HCT116 (cell line): ENCODE results near the gene SHISA7. TPM values are rescaled to one million over a fixed set of nuclear protein-coding genes. Genes with fewer than 3 reads are reported as not detected.

Experiments
- ATAC-seq: fragments of 200-7000 bp; cut with Tn5 transposase; 2 replicates; pipeline ENCODE4 v1.9.1; 2020; ENCODE audit warnings: mild to moderate bottlenecking, moderate library complexity
- BruUV-seq: library from RNA; stranded (reverse); fragments of 400-500 nt; replicated peaks from 2 replicates; lab custom pipeline; 2021; lab: Mats Ljungman, UMichigan
- CTCF ChIA-PET: fragments of 300-600 bp; sonication (Branson Sonifier 250); formaldehyde crosslinking; loops from one replicate; lab custom pipeline; 2021; ENCODE audit warnings: antibody characterized with exemption; lab: Charles Lee
- POLR2A ChIA-PET: fragments of 300-600, 350-600 bp; sonication (Branson Sonifier 250); formaldehyde crosslinking; loops from one replicate; lab custom pipeline; 2021; ENCODE audit warnings: antibody characterized with exemption; lab: Charles Lee
- RAD21 ChIA-PET, 2 experiments: fragments of 300-600 bp; sonication (Branson Sonifier 250); formaldehyde crosslinking; loops; one replicate each; lab custom pipeline; 2023; ENCODE audit warnings: low total read pairs in 2 of 2; ENCODE audit not compliant: uncharacterized antibody in 2 of 2, unreplicated experiment in 2 of 2, low non-redundant PET in 1 of 2; lab: Charles Lee
- DNase-seq: peaks from one replicate; pipeline ENCODE4 v3.0.0-alpha.2; 2010; ENCODE audit warnings: low read depth, low spot score
- H2AFZ ChIP-seq: fragments of 200-600 bp; shearing (Covaris generic), sonication (generic); 2 replicates; pipeline ENCODE4 v1.6.1; 2017; ENCODE audit warnings: low read depth, mixed run types, mixed read lengths, antibody characterized with exemption, low read length; ENCODE audit not compliant: poor library complexity, severe bottlenecking
- H3K27ac ChIP-seq: 2 replicates; pipeline ENCODE4 v1.5.1; 2012; ENCODE audit warnings: low read depth, low read length
- H3K27me3 ChIP-seq: fragments of 200-600 bp; sonication (generic); 2 replicates; pipeline ENCODE4 v1.6.1; 2016; ENCODE audit warnings: mixed run types, low read length, mixed read lengths; ENCODE audit not compliant: insufficient read depth
- H3K36me3 ChIP-seq, 2 experiments: fragments of 200-500 bp in 1 of 2; fragments of 200-600 bp in 1 of 2; sonication (Bioruptor generic) in 1 of 2; sonication (generic) in 1 of 2; 2 replicates each; pipeline versions ENCODE4 v1.5.1 to v1.6.1; 2014 to 2016; ENCODE audit warnings: low read length in 2 of 2, inconsistent platforms in 1 of 2, mixed read lengths in 1 of 2, mixed run types in 1 of 2; ENCODE audit not compliant: insufficient read depth in 2 of 2, control insufficient read depth in 1 of 2
- H3K4me1 ChIP-seq, 2 experiments: fragments of 200-600 bp in 1 of 2; sonication (generic) in 1 of 2; 2 replicates each; pipeline versions ENCODE4 v1.5.1 to v1.6.1; 2012 to 2017; ENCODE audit warnings: low read length in 2 of 2, inconsistent platforms in 1 of 2, mild to moderate bottlenecking in 1 of 2, mixed read lengths in 1 of 2, mixed run types in 1 of 2, moderate library complexity in 1 of 2; ENCODE audit not compliant: insufficient read depth in 2 of 2, control insufficient read depth in 1 of 2
- H3K4me2 ChIP-seq: fragments of 200-600 bp; sonication (generic); 2 replicates; pipeline ENCODE4 v1.6.1; 2017; ENCODE audit warnings: mixed run types, low read length, mixed read lengths
- H3K4me3 ChIP-seq, 2 experiments: fragments of 200-600 bp in 1 of 2; sonication (generic) in 1 of 2; replicated peaks in 1 of 2; 2 replicates each; pipeline ENCODE4 v1.5.1; 2011 to 2016; ENCODE audit warnings: low read length in 2 of 2, control low read depth in 1 of 2, low read depth in 1 of 2, mild to moderate bottlenecking in 1 of 2, mixed read lengths in 1 of 2, mixed run types in 1 of 2
- H3K79me2 ChIP-seq: fragments of 200-600 bp; sonication (generic); 2 replicates; pipeline ENCODE4 v1.6.1; 2017; ENCODE audit warnings: mild to moderate bottlenecking, mixed run types, low read length, moderate library complexity, mixed read lengths; ENCODE audit not compliant: insufficient read depth
- H3K9ac ChIP-seq: fragments of 200-600 bp; sonication (generic); 2 replicates; pipeline ENCODE4 v1.6.1; 2016; ENCODE audit warnings: low read length, mixed read lengths
- H3K9me2 ChIP-seq: fragments of 200-600 bp; sonication (generic), shearing (Covaris generic); 2 replicates; pipeline ENCODE4 v1.6.1; 2017; ENCODE audit warnings: mixed run types, mild to moderate bottlenecking, moderate library complexity; ENCODE audit not compliant: insufficient read depth
- H3K9me3 ChIP-seq, 2 experiments: fragments of 200-500 bp in 1 of 2; fragments of 200-600 bp in 1 of 2; sonication (Bioruptor generic) in 1 of 2; sonication (generic) in 1 of 2; 2 replicates each; pipeline ENCODE4 v1.6.1; 2014 to 2017; ENCODE audit warnings: low read length in 2 of 2, mixed read lengths in 2 of 2, inconsistent platforms in 1 of 2, low read depth in 1 of 2, mild to moderate bottlenecking in 1 of 2, mixed run types in 1 of 2, moderate library complexity in 1 of 2; ENCODE audit not compliant: control insufficient read depth in 1 of 2, insufficient read depth in 1 of 2
- H4K20me1 ChIP-seq: fragments of 200-600 bp; sonication (generic), shearing (Covaris generic); 2 replicates; pipeline ENCODE4 v1.6.1; 2017; ENCODE audit warnings: mixed run types, mild to moderate bottlenecking, moderate library complexity; ENCODE audit not compliant: insufficient read depth
- CBX3 ChIP-seq: IDR thresholded peaks from 2 replicates; pipeline ENCODE4 v1.6.1; 2012; ENCODE audit warnings: low read depth
- CEBPB ChIP-seq: IDR thresholded peaks from 2 replicates; pipeline ENCODE4 v1.6.1; 2012; ENCODE audit warnings: low read depth
- ELF1 ChIP-seq: IDR thresholded peaks from 2 replicates; pipeline ENCODE4 v1.6.1; 2012; ENCODE audit warnings: low read depth, borderline replicate concordance
- EZH2 ChIP-seq: fragments of 200-600 bp; sonication (generic); IDR thresholded peaks from 2 replicates; pipeline ENCODE4 v1.6.1; 2017; ENCODE audit warnings: antibody characterized with exemption, mixed run types
- EZH2phosphoT487 ChIP-seq: fragments of 200-600 bp; IDR thresholded peaks from 2 replicates; pipeline ENCODE4 v1.6.1; 2018; ENCODE audit warnings: antibody characterized with exemption, borderline replicate concordance
- FOSL1 ChIP-seq: IDR thresholded peaks from 2 replicates; pipeline ENCODE4 v1.6.1; 2012; ENCODE audit warnings: low read depth
- JUND ChIP-seq: IDR thresholded peaks from 2 replicates; pipeline ENCODE4 v1.6.1; 2012
- POLR2AphosphoS5 ChIP-seq: IDR thresholded peaks from 2 replicates; pipeline ENCODE4 v1.6.1; 2011; ENCODE audit warnings: mild to moderate bottlenecking, low read depth, low read length, moderate library complexity
- RAD21 ChIP-seq: IDR thresholded peaks from 2 replicates; pipeline ENCODE4 v1.6.1; 2012; ENCODE audit warnings: low read depth, mild to moderate bottlenecking
- SIN3A ChIP-seq: IDR thresholded peaks from 2 replicates; pipeline ENCODE4 v1.6.1; 2012; ENCODE audit warnings: low read depth
- SP1 ChIP-seq: IDR thresholded peaks from 2 replicates; pipeline ENCODE4 v1.6.1; 2012; ENCODE audit warnings: low read depth
- SRF ChIP-seq: IDR thresholded peaks from 2 replicates; pipeline ENCODE4 v1.6.1; 2012; ENCODE audit warnings: low read depth
- TCF7L2 ChIP-seq: IDR thresholded peaks from 2 replicates; pipeline ENCODE4 v1.7.0; 2011; ENCODE audit warnings: borderline replicate concordance, inconsistent platforms; ENCODE audit not compliant: insufficient read depth, insufficient read length; ENCODE audit errors: extremely low read depth
- YY1 ChIP-seq: IDR thresholded peaks from 2 replicates; pipeline ENCODE4 v1.6.1; 2011; ENCODE audit warnings: low read length, low read depth, moderate library complexity, mild to moderate bottlenecking; ENCODE audit not compliant: insufficient replicate concordance; ENCODE audit errors: extremely low read depth
- ZFX ChIP-seq: fragments of 450-650 bp; IDR thresholded peaks from 2 replicates; pipeline ENCODE4 v1.6.1; 2017
- ZNF274 ChIP-seq: fragments of 200-500 bp; sonication (Bioruptor generic); IDR thresholded peaks from 2 replicates; pipeline ENCODE4 v1.6.1; 2014; ENCODE audit warnings: mild to moderate bottlenecking, low read depth, low read length, inconsistent platforms
- intact Hi-C: fragments of 100-400 bp; cut with micrococcal nuclease; formaldehyde crosslinking; loops from 2 replicates; pipeline ENCODE4 v1.10.0; 2022
- total RNA-seq: library from RNA; stranded (reverse); gene quantifications from one replicate; pipeline ENCODE4 v1.2.1, GENCODE V29; 2021; ENCODE audit not compliant: unreplicated experiment
- TF ChIP-seq, protein P1 (sequence below): IDR thresholded peaks from 2 replicates; pipeline ENCODE4 v1.6.1; 2012
- TF ChIP-seq, protein P2 (sequence below): IDR thresholded peaks from 2 replicates; pipeline ENCODE4 v1.6.1; 2012
- TF ChIP-seq, protein P3 (sequence below): IDR thresholded peaks from 2 replicates; pipeline ENCODE4 v1.6.1; 2011; ENCODE audit warnings: mild to moderate bottlenecking, low read length, moderate library complexity; ENCODE audit not compliant: insufficient replicate concordance; ENCODE audit errors: extremely low read depth

The SHISA7 gene
- total RNA-seq, 1 experiment from 2014 or later, result not detected

DNA sequence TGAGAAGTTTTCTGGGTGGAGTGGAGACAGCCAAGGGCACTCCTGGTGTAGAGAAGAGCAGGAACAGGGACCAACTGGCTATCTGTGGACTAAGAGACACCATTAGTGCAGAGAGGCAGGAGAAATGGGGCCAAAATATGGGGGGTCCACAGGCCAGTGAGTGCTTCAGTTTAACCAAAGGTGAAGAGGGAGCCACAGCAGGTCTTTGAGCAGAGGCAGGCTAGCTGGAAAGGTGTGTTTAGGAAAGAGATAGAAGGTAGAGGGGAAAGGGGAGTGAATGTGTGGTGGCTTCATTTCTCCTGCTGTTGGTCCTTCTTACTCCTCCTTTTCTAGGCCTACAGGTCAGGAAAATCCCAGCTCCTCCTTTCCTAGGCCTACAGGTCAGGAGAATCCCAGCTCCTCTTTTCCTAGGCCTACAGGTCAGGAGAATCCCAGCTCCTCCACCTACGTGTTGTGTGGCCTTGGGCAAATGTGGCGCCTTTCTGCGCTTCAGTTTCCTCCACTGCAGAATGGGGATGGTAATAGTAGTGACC lies 60.5 kb downstream of the SHISA7 start:
- Histone ChIP-seq H3K36me3 (peaks cover 5 to 17% of the 10 kb centered on the region in 2 experiments; a peak in 3 of 4 replicates), H3K27ac (peak overlapping the region; percentile 99; the same call in 1 of the 2 replicates)

GRCh38 chr19:55382013-55382412 lies 61.1 kb downstream of the SHISA7 start:
- H3K36me3 ChIP-seq, result peaks cover 2 to 11% of the 10 kb centered on the region in 2 experiments; a peak in 2 of 4 replicates
- peaks cover 1 to 33% of the 10 kb centered on the region in 2 experiments; a peak in 3 of 4 replicates for H3K4me1 ChIP-seq
- H4K20me1 ChIP-seq, result peaks cover 7% of the 10 kb centered on the region; the same call in 1 of the 2 replicates
- ChIA-PET CTCF (no interaction called here), RAD21 (no interaction called here), POLR2A (interaction anchor here (0.6 kb wide), 1 partner anchor 243 kb away, joined by 3 read pairs; the partner anchor contains the start of gene ZNF784)
- BruUV-seq, result no TSS peak
- intact Hi-C loops, result loop anchor here (5.0 kb wide), 1 partner anchor 80 kb away; no protein-coding TSS in a partner anchor
- peak overlapping the region; percentile 95; the same call in 1 of the 2 replicates for H3K4me2 ChIP-seq
- H3K27ac ChIP-seq, result no peak overlapping the region
- no peak overlapping the region for H3K4me3 ChIP-seq
- DNase-seq, result no peak
- no peak overlapping the region for H3K9ac ChIP-seq
- H3K9me3 ChIP-seq, result no peaks in the 10 kb centered on the region
- H3K27me3 ChIP-seq, result no peaks in the 10 kb centered on the region
- no peak overlapping the region for H2AFZ ChIP-seq
- peaks cover 38% of the 10 kb centered on the region for H3K79me2 ChIP-seq
- ATAC-seq, result no peak
- no peaks in the 10 kb centered on the region for H3K9me2 ChIP-seq
- TF ChIP-seq POLR2AphosphoS5 (no peak), SIN3A (no peak), TCF7L2 (no peak), ZNF274 (no peak), FOSL1 (no peak), EZH2phosphoT487 (no peak), ELF1 (no peak), YY1 (no peak), ZFX (no peak), JUND (no peak), CBX3 (no peak), EZH2 (no peak), CEBPB (no peak), SRF (no peak), RAD21 (no peak)
- TF ChIP-seq, protein P1, sequence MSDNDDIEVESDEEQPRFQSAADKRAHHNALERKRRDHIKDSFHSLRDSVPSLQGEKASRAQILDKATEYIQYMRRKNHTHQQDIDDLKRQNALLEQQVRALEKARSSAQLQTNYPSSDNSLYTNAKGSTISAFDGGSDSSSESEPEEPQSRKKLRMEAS, result no peak
- TF ChIP-seq, protein P2, sequence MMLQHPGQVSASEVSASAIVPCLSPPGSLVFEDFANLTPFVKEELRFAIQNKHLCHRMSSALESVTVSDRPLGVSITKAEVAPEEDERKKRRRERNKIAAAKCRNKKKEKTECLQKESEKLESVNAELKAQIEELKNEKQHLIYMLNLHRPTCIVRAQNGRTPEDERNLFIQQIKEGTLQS, result no peak
- TF ChIP-seq, protein P3, sequence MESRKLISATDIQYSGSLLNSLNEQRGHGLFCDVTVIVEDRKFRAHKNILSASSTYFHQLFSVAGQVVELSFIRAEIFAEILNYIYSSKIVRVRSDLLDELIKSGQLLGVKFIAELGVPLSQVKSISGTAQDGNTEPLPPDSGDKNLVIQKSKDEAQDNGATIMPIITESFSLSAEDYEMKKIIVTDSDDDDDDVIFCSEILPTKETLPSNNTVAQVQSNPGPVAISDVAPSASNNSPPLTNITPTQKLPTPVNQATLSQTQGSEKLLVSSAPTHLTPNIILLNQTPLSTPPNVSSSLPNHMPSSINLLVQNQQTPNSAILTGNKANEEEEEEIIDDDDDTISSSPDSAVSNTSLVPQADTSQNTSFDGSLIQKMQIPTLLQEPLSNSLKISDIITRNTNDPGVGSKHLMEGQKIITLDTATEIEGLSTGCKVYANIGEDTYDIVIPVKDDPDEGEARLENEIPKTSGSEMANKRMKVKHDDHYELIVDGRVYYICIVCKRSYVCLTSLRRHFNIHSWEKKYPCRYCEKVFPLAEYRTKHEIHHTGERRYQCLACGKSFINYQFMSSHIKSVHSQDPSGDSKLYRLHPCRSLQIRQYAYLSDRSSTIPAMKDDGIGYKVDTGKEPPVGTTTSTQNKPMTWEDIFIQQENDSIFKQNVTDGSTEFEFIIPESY, result no peak

More for the DNA sequence above, 60.5 kb downstream of the SHISA7 start:
- CTCF ChIA-PET, result interaction anchor here (1.7 kb wide), 1 partner anchor 81 kb away, joined by 12 read pairs; no protein-coding TSS in a partner anchor
- Histone ChIP-seq H3K9me3 (no peaks in the 10 kb centered on the region), H4K20me1 (peaks cover 13% of the 10 kb centered on the region; the same call in 1 of the 2 replicates), H3K27me3 (no peaks in the 10 kb centered on the region), H3K4me2 (peak overlapping the region; percentile 95), H3K9ac (peak overlapping the region; percentile 94), H2AFZ (no peak overlapping the region), H3K79me2 (peaks cover 44% of the 10 kb centered on the region), H3K4me3 (peak overlapping the region; percentile 61 to 67), H3K9me2 (no peaks in the 10 kb centered on the region), H3K4me1 (peaks cover 6 to 39% of the 10 kb centered on the region in 2 experiments; a peak in 3 of 4 replicates)
- DNase-seq (no peak), ATAC-seq (no peak)
- intact Hi-C loops, result loop anchor here (5.0 kb wide), 1 partner anchor 80 kb away; no protein-coding TSS in a partner anchor
- POLR2A ChIA-PET, result interaction anchor here (0.6 to 2.9 kb wide), 5 partner anchors 9 to 242 kb away, joined by 3 to 13 read pairs (median 3); partner anchors contain the start of genes UBE2S and ZNF784
- no TSS peak for BruUV-seq
- RAD21 ChIA-PET, result no interaction called here
- TF ChIP-seq SP1 (no peak), RAD21 (no peak), SIN3A (no peak), ZFX (no peak)
